Measurements from ENCODE around the gene CIC. TPM values are rescaled to one million over a fixed set of nuclear protein-coding genes. Genes with fewer than 3 reads are reported as not detected.
"Not testable (repeated sequence)": the region's sequence is repeated elsewhere in the genome, so short reads cannot be mapped to it uniquely, and the experiment has no call there.

The CIC gene
- total RNA-seq, 1 donor from 2014 or later, result 37.1 TPM

DNA sequence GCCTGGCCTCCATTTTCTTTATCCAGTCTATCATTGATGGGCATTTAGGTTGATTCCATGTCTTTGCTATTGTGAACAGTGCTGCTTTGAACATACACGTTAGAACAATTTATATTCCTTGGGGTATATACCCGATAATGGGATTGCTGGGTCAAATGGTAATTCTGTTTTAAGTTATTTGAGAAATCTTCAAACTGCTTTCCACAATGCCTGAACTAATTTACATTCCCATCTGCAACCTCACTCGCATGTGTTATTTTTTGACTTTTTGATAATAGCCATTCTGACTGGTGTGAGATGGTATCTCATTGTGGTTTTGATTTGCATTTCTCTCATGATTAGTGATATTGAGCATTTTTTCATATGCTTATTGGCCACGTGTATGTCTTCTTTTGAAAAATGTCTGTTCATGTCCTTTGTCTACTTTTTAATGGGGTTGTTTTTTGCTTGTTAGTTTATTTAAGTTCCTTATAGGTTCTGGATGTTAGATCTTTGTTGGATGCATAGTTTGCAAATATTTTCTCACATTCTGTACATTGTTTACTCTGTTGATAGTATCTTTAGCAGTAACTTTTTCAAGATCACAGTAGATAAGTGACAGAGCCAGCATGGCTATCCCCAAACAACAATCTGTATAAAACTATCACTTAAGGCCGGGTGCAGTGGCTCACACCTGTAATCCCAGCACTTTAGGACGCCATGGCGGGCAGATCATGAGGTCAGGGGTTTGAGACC, 70.2 kb downstream of the CIC start:
- ATAC-seq; intact Hi-C loops (cut with micrococcal nuclease): not testable (repeated sequence)

DNA sequence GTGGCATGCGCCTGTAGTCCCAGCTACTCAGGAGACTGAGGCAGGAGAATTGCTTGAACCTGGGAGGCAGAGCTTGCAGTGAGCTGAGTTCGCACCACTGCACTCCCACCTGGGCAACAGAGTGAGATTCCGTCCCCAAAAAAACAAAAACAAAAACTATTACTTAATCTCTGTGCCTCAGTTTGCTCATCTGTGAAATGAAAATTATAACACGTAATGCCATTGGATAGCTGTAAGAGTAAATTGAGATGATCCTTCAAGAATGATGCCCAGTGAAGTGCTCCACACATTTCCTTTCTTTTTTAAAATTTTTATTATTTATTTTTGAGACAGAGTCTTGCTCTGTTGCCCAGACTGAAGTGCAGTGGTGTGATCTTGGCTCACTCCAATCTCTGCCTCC, 70.9 kb downstream of the CIC start:
- DNase-seq; intact Hi-C loops (cut with micrococcal nuclease); ATAC-seq: not testable (repeated sequence)

More for the DNA sequence above, 70.2 kb downstream of the CIC start:
- not testable (repeated sequence) for DNase-seq

DNA sequence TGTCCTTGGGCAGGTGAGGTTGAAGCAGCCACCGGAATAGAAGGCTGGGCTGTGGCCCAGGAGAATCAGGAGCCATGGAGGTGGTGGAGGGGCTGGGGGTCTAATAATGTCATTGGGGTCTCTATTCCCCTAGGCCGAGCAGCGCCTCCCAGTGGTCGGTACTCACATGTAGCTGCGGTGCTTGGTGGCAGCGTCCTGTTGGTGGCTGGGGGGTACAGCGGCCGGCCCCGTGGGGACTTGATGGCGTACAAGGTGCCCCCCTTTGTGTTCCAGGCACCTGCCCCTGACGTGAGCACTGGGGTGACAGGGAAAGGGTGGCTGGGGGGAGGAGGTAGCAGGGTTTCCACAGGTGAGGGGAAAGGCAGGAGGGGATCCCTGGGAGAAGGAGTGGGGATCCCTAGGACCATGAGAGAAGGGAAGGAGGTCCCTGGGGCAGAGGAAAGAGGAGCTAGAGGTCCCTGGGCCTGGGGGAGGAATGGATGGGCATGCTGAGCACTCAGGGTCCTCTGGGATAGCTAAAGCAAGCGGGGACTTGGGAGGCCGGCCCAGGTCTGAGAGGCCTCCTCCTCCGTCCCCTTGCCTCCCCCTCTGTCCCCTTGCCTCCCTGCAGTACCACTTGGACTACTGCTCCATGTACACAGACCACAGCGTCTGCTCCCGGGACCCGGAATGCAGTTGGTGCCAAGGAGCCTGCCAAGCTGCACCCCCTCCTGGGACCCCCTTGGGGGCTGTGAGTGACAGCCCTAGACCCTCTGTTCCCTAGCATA, 74.5 kb downstream of the CIC start:
- no peak for DNase-seq
- intact Hi-C loops (cut with micrococcal nuclease), result no loop called here
- ATAC-seq, result no peak

DNA sequence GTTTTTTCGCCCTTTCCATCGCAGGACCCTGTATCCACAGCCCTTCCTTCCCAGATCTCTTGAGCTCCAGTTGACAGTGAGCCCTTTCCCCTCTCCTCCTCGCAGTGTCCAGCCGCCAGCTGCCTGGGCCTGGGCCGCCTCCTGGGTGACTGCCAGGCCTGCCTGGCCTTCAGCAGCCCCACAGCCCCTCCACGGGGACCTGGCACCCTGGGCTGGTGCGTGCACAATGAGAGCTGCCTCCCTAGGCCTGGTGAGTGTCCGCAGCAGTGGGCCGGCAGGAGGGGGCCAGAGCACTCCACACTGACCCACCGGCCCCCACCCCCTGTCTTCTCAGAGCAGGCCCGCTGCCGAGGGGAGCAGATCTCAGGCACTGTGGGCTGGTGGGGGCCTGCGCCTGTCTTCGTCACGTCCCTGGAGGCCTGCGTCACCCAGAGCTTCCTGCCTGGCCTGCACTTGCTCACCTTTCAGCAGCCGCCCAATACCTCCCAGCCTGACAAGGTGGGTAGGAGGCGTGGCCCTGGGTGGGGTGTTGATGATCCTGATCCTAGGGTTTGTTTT, 75.4 kb downstream of the CIC start:
- intact Hi-C loops (cut with micrococcal nuclease), result no loop called here
- no peak for ATAC-seq
- DNase-seq, result no peak

Other genes starting within 250 kb of the CIC start
- gene GRIK5, start 199.0 kb upstream of the CIC start, total RNA-seq, result 5.4 TPM
- 10.2 TPM for gene ZNF574, start 193.1 kb upstream of the CIC start, total RNA-seq
- 1.8 TPM for gene POU2F2, start 136.8 kb upstream of the CIC start, total RNA-seq
- 17.2 TPM for gene DEDD2, start 51.6 kb upstream of the CIC start, total RNA-seq
- gene ZNF526, start 48.9 kb upstream of the CIC start, total RNA-seq, result 6.7 TPM
- 40.0 TPM for gene GSK3A, start 26.6 kb upstream of the CIC start, total RNA-seq
- gene ERF, start 14.1 kb upstream of the CIC start, total RNA-seq, result 46.0 TPM
- gene PRR19, start 32.9 kb downstream of the CIC start, total RNA-seq, result not detected
- 2.6 TPM for gene PAFAH1B3, start 33.4 kb downstream of the CIC start, total RNA-seq
- gene TMEM145, start 44.1 kb downstream of the CIC start, total RNA-seq, result 0.64 TPM
- 37.4 TPM for gene MEGF8, start 56.4 kb downstream of the CIC start, total RNA-seq
- 0.55 TPM for gene CNFN, start 121.0 kb downstream of the CIC start, total RNA-seq
- 41.0 TPM for gene LIPE, start 158.1 kb downstream of the CIC start, total RNA-seq
- not detected for gene CXCL17, start 173.7 kb downstream of the CIC start, total RNA-seq